Measurements from ENCODE around the gene MS4A6E. TPM values are rescaled to one million over a fixed set of nuclear protein-coding genes. Genes with fewer than 3 reads are reported as not detected.

Gene MS4A6E
- total RNA-seq, 1 donor from 2014 or later = not detected

GRCh38 chr11:60321051-60321450, 6.0 kb upstream of the MS4A6E start:
- H4K20me1 ChIP-seq (ENCODE audit: low read depth) = no peaks in the 10 kb centered on the region
- H3K4me3 ChIP-seq = no peak overlapping the region
- H3K9ac ChIP-seq = no peak overlapping the region
- no peak overlapping the region for H3K4me2 ChIP-seq
- H3K4me1 ChIP-seq = peaks cover 6% of the 10 kb centered on the region
- H3K27me3 ChIP-seq = no peaks in the 10 kb centered on the region
- peaks cover 7% of the 10 kb centered on the region for H3K9me3 ChIP-seq (ENCODE audit: low read depth)
- Mint-ChIP-seq H3K36me3 (peaks cover 5% of the 10 kb centered on the region), H3K9me3 (peaks cover 39% of the 10 kb centered on the region), H3K27ac (no peak overlapping the region), H3K4me1 (no peaks in the 10 kb centered on the region), H3K4me3 (no peak overlapping the region), H3K27me3 (ENCODE audit: insufficient read depth, low read depth) (peaks cover 3% of the 10 kb centered on the region)
- TF ChIP-seq EZH2phosphoT487 (IDR thresholded peaks at IDR 0.05) = no peak
- no peak for TF ChIP-seq EZH2 (IDR thresholded peaks at IDR 0.05)
- TF ChIP-seq CTCF (IDR thresholded peaks at IDR 0.05) = no peak
- H3K27ac ChIP-seq = no peak overlapping the region
- no peaks in the 10 kb centered on the region for H3K36me3 ChIP-seq
- H2AFZ ChIP-seq (replicated peaks) = no peak overlapping the region
- no peaks in the 10 kb centered on the region for H3K79me2 ChIP-seq (ENCODE audit: low read depth)
- DNase-seq (ENCODE audit: low spot score) = no peak
- H3F3A ChIP-seq (ENCODE audit: low read depth) = no peaks in the 10 kb centered on the region

- Histone ChIP-seq H3K27ac (no peak overlapping the region), H3K9ac (no peak overlapping the region), H3K4me3 (no peak overlapping the region), H3K4me1 (no peaks in the 10 kb centered on the region), H3F3A (ENCODE audit: low read depth) (no peaks in the 10 kb centered on the region), H3K27me3 (no peaks in the 10 kb centered on the region), H3K36me3 (no peaks in the 10 kb centered on the region), H2AFZ (replicated peaks) (no peak overlapping the region), H3K79me2 (ENCODE audit: low read depth) (no peaks in the 10 kb centered on the region), H3K9me3 (ENCODE audit: low read depth) (no peaks in the 10 kb centered on the region), H4K20me1 (ENCODE audit: low read depth) (no peaks in the 10 kb centered on the region), H3K4me2 (no peak overlapping the region)
- Mint-ChIP-seq H3K27me3 (ENCODE audit: insufficient read depth, low read depth) (no peaks in the 10 kb centered on the region), H3K4me1 (no peaks in the 10 kb centered on the region), H3K9me3 (peaks cover 21% of the 10 kb centered on the region), H3K4me3 (no peak overlapping the region), H3K27ac (no peak overlapping the region), H3K36me3 (peaks cover 2% of the 10 kb centered on the region)
- DNase-seq (ENCODE audit: low spot score) = no peak
- TF ChIP-seq CTCF (IDR thresholded peaks at IDR 0.05) = no peak
- TF ChIP-seq EZH2 (IDR thresholded peaks at IDR 0.05) = no peak
- no peak for TF ChIP-seq EZH2phosphoT487 (IDR thresholded peaks at IDR 0.05)
Measured at GRCh38 chr11:60328460-60328859, 1.4 kb downstream of the MS4A6E start.

GRCh38 chr11:60332846-60333245, 5.8 kb downstream of the MS4A6E start:
- H3K79me2 ChIP-seq (ENCODE audit: low read depth) = no peaks in the 10 kb centered on the region
- Mint-ChIP-seq H3K36me3 (peaks cover 2% of the 10 kb centered on the region), H3K9me3 (peaks cover 21% of the 10 kb centered on the region), H3K4me3 (no peak overlapping the region), H3K27ac (no peak overlapping the region), H3K27me3 (ENCODE audit: insufficient read depth, low read depth) (no peaks in the 10 kb centered on the region), H3K4me1 (peaks cover 3% of the 10 kb centered on the region)
- DNase-seq (ENCODE audit: low spot score) = no peak
- H4K20me1 ChIP-seq (ENCODE audit: low read depth) = no peaks in the 10 kb centered on the region
- H3K4me3 ChIP-seq = no peak overlapping the region
- H3K4me2 ChIP-seq = no peak overlapping the region
- H3K9me3 ChIP-seq (ENCODE audit: low read depth) = no peaks in the 10 kb centered on the region
- no peak overlapping the region for H3K9ac ChIP-seq
- no peak overlapping the region for H2AFZ ChIP-seq (replicated peaks)
- H3K4me1 ChIP-seq = no peaks in the 10 kb centered on the region
- no peak overlapping the region for H3K27ac ChIP-seq
- H3K27me3 ChIP-seq = no peaks in the 10 kb centered on the region
- no peak for TF ChIP-seq CTCF (IDR thresholded peaks at IDR 0.05)
- no peak for TF ChIP-seq EZH2 (IDR thresholded peaks at IDR 0.05)
- H3K36me3 ChIP-seq = no peaks in the 10 kb centered on the region
- H3F3A ChIP-seq (ENCODE audit: low read depth) = no peaks in the 10 kb centered on the region

Data from neural progenitor cell (in vitro differentiated cells).